GM12891 (cell line): ENCODE data around the gene GPR32.

Experiments
- POLR2A ChIP-seq: IDR thresholded peaks from 2 replicates; pipeline ENCODE4 v1.6.1; 2011; ENCODE audit warnings: low read depth, low read length, control low read depth
- POLR2AphosphoS5 ChIP-seq: IDR thresholded peaks from 2 replicates; pipeline ENCODE4 v1.6.1; 2011; ENCODE audit warnings: low read depth, low read length, control low read depth
- SPI1 ChIP-seq: IDR thresholded peaks from 2 replicates; pipeline ENCODE4 v1.6.1; 2011; ENCODE audit warnings: low read depth, low read length, control low read depth

DNA sequence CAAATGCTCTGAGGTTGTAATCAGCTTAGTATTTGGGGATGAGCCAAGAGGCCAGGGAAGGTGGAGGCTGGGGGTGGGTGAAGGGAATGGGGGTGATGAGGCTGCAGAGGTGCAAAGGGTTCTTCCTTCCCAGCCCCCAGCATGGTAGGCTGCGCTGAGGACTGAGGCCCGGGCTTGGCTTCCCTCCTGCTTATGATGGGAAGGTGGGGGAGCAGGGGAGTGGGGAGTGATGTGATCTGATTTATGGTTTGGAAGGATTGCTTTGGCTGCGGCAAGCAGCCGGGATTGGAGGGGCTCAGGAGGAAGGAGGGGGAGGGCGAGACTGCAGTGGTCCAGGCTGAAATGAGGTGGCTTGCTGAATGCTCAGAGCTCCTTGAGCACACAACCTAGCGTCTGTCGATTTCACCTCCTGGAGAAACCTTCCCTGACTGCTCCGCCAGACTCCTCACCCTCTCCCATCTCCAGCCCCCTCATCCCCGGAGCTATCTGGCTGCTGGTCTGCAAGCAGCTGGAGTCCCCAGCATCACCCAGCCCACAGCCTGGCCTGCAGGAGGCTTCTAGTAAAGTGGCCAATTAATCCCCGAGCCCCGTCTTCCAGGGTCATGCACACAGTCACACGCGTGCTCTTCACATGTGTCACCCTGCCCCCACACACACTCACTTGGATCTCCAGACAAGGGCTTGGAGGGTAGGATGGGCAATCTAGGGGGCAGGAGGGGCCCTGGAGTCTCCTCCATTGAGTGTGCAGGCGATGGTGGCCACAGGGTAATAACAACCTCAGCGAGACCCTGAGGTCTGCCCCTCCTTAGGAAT lies 47.9 kb upstream of the GPR32 start:
- TF ChIP-seq SPI1: no peak
- TF ChIP-seq POLR2AphosphoS5: no peak
- TF ChIP-seq POLR2A: no peak
